ENCODE data around the gene MSI2. TPM values are rescaled to one million over a fixed set of nuclear protein-coding genes. Genes with fewer than 3 reads are reported as not detected.
"Not testable (repeated sequence)": the region's sequence is repeated elsewhere in the genome, so short reads cannot be mapped to it uniquely, and the experiment has no call there.

Gene MSI2
- total and polyA plus RNA-seq, 2 donors (not counting 3 experiments of a cell fraction or from before 2014, with no cell fraction given) = 20.9 to 59.3 TPM

DNA sequence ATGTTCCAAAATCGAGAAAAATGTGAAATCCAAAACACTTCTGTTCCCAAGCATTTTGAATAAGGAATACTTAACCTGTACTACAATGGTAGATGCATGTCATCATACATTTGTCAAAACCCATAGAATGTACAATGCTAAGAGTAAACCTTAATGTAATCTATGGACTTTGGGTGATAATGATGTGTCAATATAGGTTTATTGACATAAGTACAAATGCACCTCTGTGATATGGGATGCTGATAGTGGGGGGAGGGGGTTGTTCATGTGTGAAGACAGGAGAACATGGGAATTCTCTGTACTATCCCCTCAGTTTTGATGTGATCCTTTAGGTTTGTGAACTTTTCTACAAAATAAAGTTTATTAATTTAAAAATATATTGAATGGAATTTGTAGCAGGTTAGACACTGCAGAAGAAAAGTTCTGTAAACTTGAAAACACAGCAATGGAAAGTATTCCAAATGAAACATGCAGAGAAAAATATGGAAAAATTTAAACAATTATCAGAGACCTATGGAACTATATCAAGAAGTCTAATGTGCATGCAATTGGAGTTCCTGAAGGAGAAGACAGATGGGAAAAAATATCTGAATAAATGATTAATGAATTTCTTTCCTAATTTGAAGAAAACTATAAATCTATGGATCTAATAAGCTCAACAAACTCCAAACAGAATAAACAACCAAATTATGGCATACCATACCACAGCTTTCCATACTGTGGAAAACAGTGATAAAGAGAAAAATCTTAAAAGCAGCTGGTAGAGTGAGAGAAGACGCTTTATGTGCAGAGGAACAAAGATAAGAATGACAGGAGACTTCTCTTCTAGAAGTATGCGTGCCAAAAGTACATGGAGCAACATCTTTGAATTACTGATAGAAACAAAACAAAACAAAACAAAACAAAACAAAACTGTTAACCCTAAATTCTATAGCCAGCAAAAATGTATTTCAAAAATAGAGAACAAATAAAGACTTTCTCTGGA is 34.7 kb upstream of the MSI2 start:
- ChIA-PET CTCF (interaction anchor here (1.0 to 1.1 kb wide), 2 partner anchors 10 to 21 kb away, joined by 3 to 6 read pairs; no protein-coding TSS in a partner anchor), POLR2A (no interaction called here)
- H3K27ac ChIP-seq (ENCODE audit: insufficient read depth, low read depth, low read length) = no peak overlapping the region
- DNase-seq (ENCODE audit: low read depth, low spot score) = no peak
- H3K4me1 ChIP-seq (ENCODE audit: control insufficient read depth, extremely low read depth, insufficient read depth, low read length) = peaks cover 4% of the 10 kb centered on the region
- dilution Hi-C loops (cut with MboI; ENCODE audit: extremely low pct_ligation_motif_present, low sequenced_read_pairs) (no loop called here), intact Hi-C loops (cut with micrococcal nuclease) (no loop called here)
- H2AFZ ChIP-seq (ENCODE audit: low read depth, low read length) = no peak overlapping the region
- no peaks in the 10 kb centered on the region for H3K27me3 ChIP-seq (ENCODE audit: control insufficient read depth in 2 of 2, insufficient read depth in 2 of 2, low read length in 2 of 2)
- H3K36me3 ChIP-seq (ENCODE audit: control insufficient read depth in 2 of 2, extremely low read depth in 1 of 2, insufficient read depth in 2 of 2, low read length in 2 of 2) = no peaks in the 10 kb centered on the region
- no peak for TF ChIP-seq EZH2 (IDR thresholded peaks at IDR 0.05; ENCODE audit: borderline replicate concordance, low read depth, low read length, severe bottlenecking)
- TF ChIP-seq POLR2A (IDR thresholded peaks at IDR 0.05; ENCODE audit: low read depth, low read length) = no peak
- no peak for TF ChIP-seq POLR2AphosphoS5 (IDR thresholded peaks at IDR 0.05; ENCODE audit: insufficient read depth, low read depth, low read length)
- no peak for TF ChIP-seq GATA2 (IDR thresholded peaks at IDR 0.05; ENCODE audit: insufficient read depth, insufficient read length, low read depth, low read length)
- no peak for TF ChIP-seq MYC (IDR thresholded peaks at IDR 0.05; ENCODE audit: low read depth, low read length)
- TF ChIP-seq, protein P1, sequence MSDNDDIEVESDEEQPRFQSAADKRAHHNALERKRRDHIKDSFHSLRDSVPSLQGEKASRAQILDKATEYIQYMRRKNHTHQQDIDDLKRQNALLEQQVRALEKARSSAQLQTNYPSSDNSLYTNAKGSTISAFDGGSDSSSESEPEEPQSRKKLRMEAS (IDR thresholded peaks at IDR 0.05; ENCODE audit: insufficient read depth, insufficient read length) = no peak
- TF ChIP-seq FOS (IDR thresholded peaks at IDR 0.05; ENCODE audit: borderline replicate concordance, insufficient read depth, low read length) = no peak
- TF ChIP-seq, protein P2, sequence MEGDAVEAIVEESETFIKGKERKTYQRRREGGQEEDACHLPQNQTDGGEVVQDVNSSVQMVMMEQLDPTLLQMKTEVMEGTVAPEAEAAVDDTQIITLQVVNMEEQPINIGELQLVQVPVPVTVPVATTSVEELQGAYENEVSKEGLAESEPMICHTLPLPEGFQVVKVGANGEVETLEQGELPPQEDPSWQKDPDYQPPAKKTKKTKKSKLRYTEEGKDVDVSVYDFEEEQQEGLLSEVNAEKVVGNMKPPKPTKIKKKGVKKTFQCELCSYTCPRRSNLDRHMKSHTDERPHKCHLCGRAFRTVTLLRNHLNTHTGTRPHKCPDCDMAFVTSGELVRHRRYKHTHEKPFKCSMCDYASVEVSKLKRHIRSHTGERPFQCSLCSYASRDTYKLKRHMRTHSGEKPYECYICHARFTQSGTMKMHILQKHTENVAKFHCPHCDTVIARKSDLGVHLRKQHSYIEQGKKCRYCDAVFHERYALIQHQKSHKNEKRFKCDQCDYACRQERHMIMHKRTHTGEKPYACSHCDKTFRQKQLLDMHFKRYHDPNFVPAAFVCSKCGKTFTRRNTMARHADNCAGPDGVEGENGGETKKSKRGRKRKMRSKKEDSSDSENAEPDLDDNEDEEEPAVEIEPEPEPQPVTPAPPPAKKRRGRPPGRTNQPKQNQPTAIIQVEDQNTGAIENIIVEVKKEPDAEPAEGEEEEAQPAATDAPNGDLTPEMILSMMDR (IDR thresholded peaks at IDR 0.05; ENCODE audit: extremely low read depth in 1 of 2, insufficient read depth in 1 of 2, low read depth in 1 of 2, low read length in 2 of 2) = no peak
- TF ChIP-seq JUN (IDR thresholded peaks at IDR 0.05; ENCODE audit: borderline replicate concordance, insufficient read depth, insufficient read length, low read depth) = no peak
- H4K20me1 ChIP-seq (replicated peaks; ENCODE audit: control insufficient read depth, extremely low read depth, insufficient read depth, low read length) = no peaks in the 10 kb centered on the region
- no peak for FAIRE-seq
- H3K9me1 ChIP-seq (replicated peaks; ENCODE audit: control insufficient read depth, extremely low read depth, insufficient read depth, low read length) = no peaks in the 10 kb centered on the region
- no peaks in the 10 kb centered on the region for H3K79me2 ChIP-seq (ENCODE audit: control insufficient read depth, insufficient read depth, low read length)
- BruUV-seq (replicated peaks) = no TSS peak
- H3K4me3 ChIP-seq (replicated peaks in 1 of 3; ENCODE audit: insufficient read depth in 1 of 3, low read depth in 1 of 3, low read length in 3 of 3) = no peak overlapping the region
- no peak overlapping the region for H3K9ac ChIP-seq (replicated peaks; ENCODE audit: extremely low read depth, insufficient read depth, low read length)
- H3K4me2 ChIP-seq (ENCODE audit: insufficient read depth, low read length) = no peak overlapping the region
- H3K9me3 ChIP-seq (replicated peaks; ENCODE audit: control insufficient read depth, insufficient read depth, low read length) = peaks cover 2% of the 10 kb centered on the region

DNA sequence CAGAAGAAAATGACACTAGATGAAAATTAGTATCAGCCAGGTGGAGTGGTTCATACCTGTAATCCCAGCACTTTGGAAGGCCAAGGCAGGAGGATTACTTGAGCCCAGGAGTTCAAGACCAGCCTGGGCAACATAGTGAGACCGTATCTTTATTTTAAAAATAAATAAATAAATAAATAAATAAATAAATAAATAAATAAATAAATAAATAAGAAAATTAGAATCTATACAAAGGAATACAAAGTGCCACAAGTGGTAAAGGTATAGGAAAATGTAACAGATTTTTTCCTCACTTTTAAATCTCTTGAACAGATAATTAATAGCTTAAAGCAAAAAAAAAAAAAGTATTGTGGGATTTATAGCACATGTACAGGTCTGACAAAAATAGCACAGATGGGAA is 33.9 kb upstream of the MSI2 start:
- intact Hi-C loops (cut with micrococcal nuclease); H3K9me3 ChIP-seq (replicated peaks; ENCODE audit: control insufficient read depth, insufficient read depth, low read length); H3K79me2 ChIP-seq (ENCODE audit: control insufficient read depth, insufficient read depth, low read length); DNase-seq (ENCODE audit: low read depth, low spot score); FAIRE-seq; dilution Hi-C loops (cut with MboI; ENCODE audit: extremely low pct_ligation_motif_present, low sequenced_read_pairs); BruUV-seq (replicated peaks); H3K9me1 ChIP-seq (replicated peaks; ENCODE audit: control insufficient read depth, extremely low read depth, insufficient read depth, low read length); H3K27ac ChIP-seq (ENCODE audit: insufficient read depth, low read depth, low read length); H2AFZ ChIP-seq (ENCODE audit: low read depth, low read length); H3K4me3 ChIP-seq (replicated peaks in 1 of 3; ENCODE audit: insufficient read depth in 1 of 3, low read depth in 1 of 3, low read length in 3 of 3); H3K36me3 ChIP-seq (ENCODE audit: control insufficient read depth in 2 of 2, extremely low read depth in 1 of 2, insufficient read depth in 2 of 2, low read length in 2 of 2); H3K27me3 ChIP-seq (ENCODE audit: control insufficient read depth in 2 of 2, insufficient read depth in 2 of 2, low read length in 2 of 2); H3K9ac ChIP-seq (replicated peaks; ENCODE audit: extremely low read depth, insufficient read depth, low read length); POLR2A ChIA-PET; H4K20me1 ChIP-seq (replicated peaks; ENCODE audit: control insufficient read depth, extremely low read depth, insufficient read depth, low read length); H3K4me2 ChIP-seq (ENCODE audit: insufficient read depth, low read length): not testable (repeated sequence)
- H3K4me1 ChIP-seq (ENCODE audit: control insufficient read depth, extremely low read depth, insufficient read depth, low read length) = peaks cover 12% of the 10 kb centered on the region
- CTCF ChIA-PET = interaction anchor here (1.0 to 1.1 kb wide), 2 partner anchors 11 to 20 kb away, joined by 3 to 6 read pairs; no protein-coding TSS in a partner anchor

Measured in endothelial cell of umbilical vein (primary cell).